IMR-90 (cell line): ENCODE data around the gene ADH6. TPM values are rescaled to one million over a fixed set of nuclear protein-coding genes. Genes with fewer than 3 reads are reported as not detected.

ENCODE experiments used
- ATAC-seq: fragments of 200-7000 bp; cut with Tn5 transposase; 2 replicates; pipeline ENCODE4 v1.9.1; 2020; ENCODE audit warnings: low read depth, mild to moderate bottlenecking, moderate library complexity
- BruUV-seq: library from RNA; stranded (reverse); fragments of 400-500 nt; replicated peaks from 2 replicates; lab custom pipeline; 2021; lab: Mats Ljungman, UMichigan
- CTCF ChIA-PET: fragments of 300-600 bp; formaldehyde crosslinking; extraction: SDS; loops from one replicate; lab custom pipeline; 2021; ENCODE audit warnings: antibody characterized with exemption; lab: Yijun Ruan, JAX
- POLR2A ChIA-PET: fragments of 300-600 bp; sonication (Branson Sonifier 250); formaldehyde crosslinking; loops from one replicate; lab custom pipeline; 2022; ENCODE audit warnings: antibody characterized with exemption; ENCODE audit not compliant: unreplicated experiment; lab: Charles Lee
- DNase-seq: peaks from one replicate; pipeline ENCODE4 v3.0.0; 2013
- H2AFZ ChIP-seq: replicated peaks from 2 replicates; pipeline ENCODE3; 2013; ENCODE audit warnings: low read length, mild to moderate bottlenecking; ENCODE audit not compliant: poor library complexity
- H2AK5ac ChIP-seq: 2 replicates; pipeline ENCODE4 v1.6.1; 2013; ENCODE audit warnings: low read depth, low read length, inconsistent platforms
- H2AK9ac ChIP-seq: replicated peaks from 2 replicates; pipeline ENCODE3; 2013; ENCODE audit warnings: mild to moderate bottlenecking, low read depth, low read length, moderate library complexity; ENCODE audit not compliant: poor library complexity
- H2BK120ac ChIP-seq: 2 replicates; pipeline ENCODE4 v1.6.1; 2013; ENCODE audit warnings: low read depth, low read length, inconsistent platforms
- H2BK15ac ChIP-seq: 3 replicates; pipeline ENCODE4 v1.6.1; 2013; ENCODE audit warnings: low read depth, low read length, inconsistent platforms
- H2BK20ac ChIP-seq: 2 replicates; pipeline ENCODE4 v1.6.1; 2013; ENCODE audit warnings: low read depth, mild to moderate bottlenecking, inconsistent platforms, low read length, moderate library complexity
- H2BK5ac ChIP-seq: 2 replicates; pipeline ENCODE4 v1.6.1; 2013; ENCODE audit warnings: mild to moderate bottlenecking, low read depth, low read length, inconsistent platforms; ENCODE audit not compliant: poor library complexity, severe bottlenecking
- H3K14ac ChIP-seq: replicated peaks from 2 replicates; pipeline ENCODE4 v1.6.1; 2013; ENCODE audit warnings: low read depth, low read length, inconsistent platforms
- H3K18ac ChIP-seq: 2 replicates; pipeline ENCODE4 v1.6.1; 2013; ENCODE audit warnings: low read depth, low read length, control low read depth
- H3K23ac ChIP-seq: 2 replicates; pipeline ENCODE4 v1.6.1; 2013; ENCODE audit warnings: low read depth, low read length, inconsistent platforms
- H3K27ac ChIP-seq: 2 replicates; pipeline ENCODE4 v1.5.1; 2013; ENCODE audit warnings: mild to moderate bottlenecking, control low read depth, low read length; ENCODE audit not compliant: insufficient read depth
- H3K27me3 ChIP-seq: 2 replicates; pipeline ENCODE4 v1.6.1; 2013; ENCODE audit warnings: low read length; ENCODE audit not compliant: control insufficient read depth, insufficient read depth
- H3K36me3 ChIP-seq: 2 replicates; pipeline ENCODE4 v1.6.1; 2013; ENCODE audit warnings: low read length, mixed read lengths; ENCODE audit not compliant: control insufficient read depth, insufficient read depth
- H3K4ac ChIP-seq: 2 replicates; pipeline ENCODE4 v1.6.1; 2013; ENCODE audit warnings: low read depth, low read length, inconsistent platforms
- H3K4me1 ChIP-seq: 2 replicates; pipeline ENCODE4 v1.6.1; 2013; ENCODE audit warnings: low read length, mixed read lengths; ENCODE audit not compliant: control insufficient read depth, insufficient read depth
- H3K4me2 ChIP-seq: 2 replicates; pipeline ENCODE4 v1.6.1; 2013; ENCODE audit warnings: low read depth, mild to moderate bottlenecking, control low read depth, low read length, moderate library complexity
- H3K4me3 ChIP-seq: 2 replicates; pipeline ENCODE4 v1.5.1; 2013; ENCODE audit warnings: low read depth, mild to moderate bottlenecking, control low read depth, low read length, moderate library complexity; ENCODE audit not compliant: insufficient read depth
- H3K56ac ChIP-seq: 2 replicates; pipeline ENCODE4 v1.6.1; 2013; ENCODE audit warnings: low read length, inconsistent platforms; ENCODE audit not compliant: insufficient read depth; ENCODE audit errors: extremely low read depth
- H3K79me1 ChIP-seq, 2 experiments: 2 replicates each; pipeline ENCODE4 v1.6.1; 2013; ENCODE audit warnings: low read length in 2 of 2, inconsistent platforms in 1 of 2, low read depth in 1 of 2
- H3K9ac ChIP-seq: 2 replicates; pipeline ENCODE4 v1.6.1; 2013; ENCODE audit warnings: low read depth, low read length, control low read depth
- H3K9me1 ChIP-seq: 2 replicates; pipeline ENCODE4 v1.6.1; 2013; ENCODE audit warnings: low read length, inconsistent platforms; ENCODE audit not compliant: insufficient read depth
- H3K9me3 ChIP-seq: 2 replicates; pipeline ENCODE4 v1.6.1; 2013; ENCODE audit warnings: low read length; ENCODE audit not compliant: control insufficient read depth, insufficient read depth
- H4K20me1 ChIP-seq: 2 replicates; pipeline ENCODE4 v1.6.1; 2013; ENCODE audit warnings: low read length, inconsistent platforms; ENCODE audit not compliant: insufficient read depth
- H4K5ac ChIP-seq: 2 replicates; pipeline ENCODE4 v1.6.1; 2013; ENCODE audit warnings: mild to moderate bottlenecking, low read depth, low read length, control low read depth
- H4K8ac ChIP-seq, 2 experiments: 2 replicates each; pipeline ENCODE4 v1.6.1; 2013; ENCODE audit warnings: low read depth in 2 of 2, low read length in 2 of 2, control low read depth in 1 of 2, inconsistent platforms in 1 of 2
- H4K91ac ChIP-seq: 2 replicates; pipeline ENCODE4 v1.6.1; 2013; ENCODE audit warnings: low read depth, low read length, inconsistent platforms; ENCODE audit not compliant: insufficient read depth
- CEBPB ChIP-seq: IDR thresholded peaks from 2 replicates; pipeline ENCODE4 v1.6.1; 2012; ENCODE audit warnings: low read depth, low read length, improper control_type of control experiment
- FOS ChIP-seq: fragments of 150-350 bp; IDR thresholded peaks from 2 replicates; pipeline ENCODE4 v1.6.1; 2016; ENCODE audit warnings: low read depth, low read length
- MAZ ChIP-seq: IDR thresholded peaks from 2 replicates; pipeline ENCODE4 v1.6.1; 2012; ENCODE audit warnings: low read depth, mild to moderate bottlenecking, low read length, improper control_type of control experiment, moderate library complexity, borderline replicate concordance
- MXI1 ChIP-seq: IDR thresholded peaks from 2 replicates; pipeline ENCODE4 v1.6.1; 2012; ENCODE audit warnings: low read depth, mild to moderate bottlenecking, low read length, moderate library complexity, borderline replicate concordance
- NFE2L2 ChIP-seq: fragments of 150-350 bp; IDR thresholded peaks from 2 replicates; pipeline ENCODE4 v1.6.1; 2016; ENCODE audit warnings: low read depth, mild to moderate bottlenecking, low read length
- POLR2A ChIP-seq: IDR thresholded peaks from 2 replicates; pipeline ENCODE4 v1.6.1; 2012; ENCODE audit warnings: mild to moderate bottlenecking, low read depth, low read length
- RAD21 ChIP-seq: IDR thresholded peaks from 2 replicates; pipeline ENCODE4 v1.6.1; 2012; ENCODE audit warnings: low read length, improper control_type of control experiment
- RCOR1 ChIP-seq: IDR thresholded peaks from 2 replicates; pipeline ENCODE4 v1.6.1; 2012; ENCODE audit warnings: mild to moderate bottlenecking, low read length, improper control_type of control experiment; ENCODE audit not compliant: insufficient replicate concordance
- RFX5 ChIP-seq: IDR thresholded peaks from 2 replicates; pipeline ENCODE4 v1.8.0; 2012; ENCODE audit warnings: low read depth, mild to moderate bottlenecking, low read length, moderate library complexity
- WGBS, 2 experiments: methylation state at CpG; one replicate each; pipeline versions ENCODE4 v1.1.5 to v1.1.7; 2013; ENCODE audit warnings: missing lambda C conversion rate in 2 of 2; ENCODE audit not compliant: insufficient read length in 1 of 2; ENCODE audit errors: extremely low coverage in 2 of 2; 5-methylcytosine and 5-hydroxymethylcytosine counted together
- dilution Hi-C: fragments of 300-500 bp; cut with HindIII; formaldehyde crosslinking; loops from one replicate; pipeline ENCODE4 v1.14.3; 2018; ENCODE audit warnings: low sequenced_read_pairs; ENCODE audit not compliant: unreplicated experiment
- in situ Hi-C: fragments of 300-500 bp; cut with MboI; formaldehyde crosslinking; loops from 3 replicates; pipeline ENCODE4 v1.14.3; 2019; ENCODE audit warnings: low sequenced_read_pairs, inconsistent platforms, mixed read lengths
- intact Hi-C: fragments of 100-400 bp; cut with micrococcal nuclease; formaldehyde crosslinking; loops from 2 replicates; pipeline ENCODE4 v1.10.0; 2022
- polyA plus RNA-seq, 3 experiments: library from polyadenylated mRNA; depleted of rRNA; stranded (reverse); fragments of >200 nt; gene quantifications; 2 replicates each; pipeline ENCODE4 v1.2.3, GENCODE V29; 2012; ENCODE audit warnings: low replicate concordance in 1 of 3
- total RNA-seq: library from RNA; depleted of rRNA; stranded (reverse); fragments of >200 nt; gene quantifications from 2 replicates; pipeline ENCODE4 v1.2.3, GENCODE V29; 2012
- TF ChIP-seq, protein P1 (sequence below): fragments of 150-350 bp; IDR thresholded peaks from 2 replicates; pipeline ENCODE4 v1.6.1; 2017; ENCODE audit warnings: mild to moderate bottlenecking, antibody characterized with exemption, low read length, low read depth
- TF ChIP-seq, protein P2 (sequence below): conservative IDR thresholded peaks from 2 replicates; pipeline ENCODE4 v1.5.1; 2012; ENCODE audit warnings: mild to moderate bottlenecking, low read depth, low read length, improper control_type of control experiment
- TF ChIP-seq, protein P3 (sequence below): fragments of 150-350 bp; IDR thresholded peaks from 2 replicates; pipeline ENCODE4 v1.6.1; 2016; ENCODE audit warnings: low read depth, mild to moderate bottlenecking, low read length, moderate library complexity, borderline replicate concordance

The ADH6 gene
- total and polyA plus RNA-seq, 2 of the 4 experiments (the other 2 are of a cell fraction): not detected

DNA sequence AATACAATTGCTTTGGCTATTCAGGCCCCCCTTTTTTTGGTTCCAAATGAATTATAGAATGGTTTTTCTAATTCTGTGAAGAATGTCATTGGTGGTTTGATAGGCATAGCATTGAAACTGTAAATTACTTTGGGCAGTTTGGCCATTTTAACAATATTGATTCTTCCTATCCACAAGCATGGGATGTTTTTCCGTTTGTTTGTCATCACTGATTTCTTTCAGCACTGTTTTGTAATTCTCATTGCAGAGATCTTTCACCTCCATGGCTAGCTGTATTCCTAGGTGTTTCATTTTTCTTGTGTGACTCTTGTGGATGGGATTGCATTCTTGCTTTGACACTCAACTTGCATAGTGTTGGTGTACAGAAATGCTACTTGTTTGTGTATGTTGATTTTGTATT is 33.0 kb downstream of the ADH6 start:
- no peak overlapping the region for H2AK5ac ChIP-seq
- CTCF ChIA-PET: no interaction called here
- TF ChIP-seq, protein P1, sequence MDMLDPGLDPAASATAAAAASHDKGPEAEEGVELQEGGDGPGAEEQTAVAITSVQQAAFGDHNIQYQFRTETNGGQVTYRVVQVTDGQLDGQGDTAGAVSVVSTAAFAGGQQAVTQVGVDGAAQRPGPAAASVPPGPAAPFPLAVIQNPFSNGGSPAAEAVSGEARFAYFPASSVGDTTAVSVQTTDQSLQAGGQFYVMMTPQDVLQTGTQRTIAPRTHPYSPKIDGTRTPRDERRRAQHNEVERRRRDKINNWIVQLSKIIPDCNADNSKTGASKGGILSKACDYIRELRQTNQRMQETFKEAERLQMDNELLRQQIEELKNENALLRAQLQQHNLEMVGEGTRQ: no peak
- TF ChIP-seq RFX5 (no peak), RCOR1 (no peak), NFE2L2 (no peak), MXI1 (no peak), CEBPB (no peak), RAD21 (no peak), POLR2A (no peak), FOS (no peak), MAZ (no peak)
- TF ChIP-seq, protein P2, sequence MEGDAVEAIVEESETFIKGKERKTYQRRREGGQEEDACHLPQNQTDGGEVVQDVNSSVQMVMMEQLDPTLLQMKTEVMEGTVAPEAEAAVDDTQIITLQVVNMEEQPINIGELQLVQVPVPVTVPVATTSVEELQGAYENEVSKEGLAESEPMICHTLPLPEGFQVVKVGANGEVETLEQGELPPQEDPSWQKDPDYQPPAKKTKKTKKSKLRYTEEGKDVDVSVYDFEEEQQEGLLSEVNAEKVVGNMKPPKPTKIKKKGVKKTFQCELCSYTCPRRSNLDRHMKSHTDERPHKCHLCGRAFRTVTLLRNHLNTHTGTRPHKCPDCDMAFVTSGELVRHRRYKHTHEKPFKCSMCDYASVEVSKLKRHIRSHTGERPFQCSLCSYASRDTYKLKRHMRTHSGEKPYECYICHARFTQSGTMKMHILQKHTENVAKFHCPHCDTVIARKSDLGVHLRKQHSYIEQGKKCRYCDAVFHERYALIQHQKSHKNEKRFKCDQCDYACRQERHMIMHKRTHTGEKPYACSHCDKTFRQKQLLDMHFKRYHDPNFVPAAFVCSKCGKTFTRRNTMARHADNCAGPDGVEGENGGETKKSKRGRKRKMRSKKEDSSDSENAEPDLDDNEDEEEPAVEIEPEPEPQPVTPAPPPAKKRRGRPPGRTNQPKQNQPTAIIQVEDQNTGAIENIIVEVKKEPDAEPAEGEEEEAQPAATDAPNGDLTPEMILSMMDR: no peak
- TF ChIP-seq, protein P3, sequence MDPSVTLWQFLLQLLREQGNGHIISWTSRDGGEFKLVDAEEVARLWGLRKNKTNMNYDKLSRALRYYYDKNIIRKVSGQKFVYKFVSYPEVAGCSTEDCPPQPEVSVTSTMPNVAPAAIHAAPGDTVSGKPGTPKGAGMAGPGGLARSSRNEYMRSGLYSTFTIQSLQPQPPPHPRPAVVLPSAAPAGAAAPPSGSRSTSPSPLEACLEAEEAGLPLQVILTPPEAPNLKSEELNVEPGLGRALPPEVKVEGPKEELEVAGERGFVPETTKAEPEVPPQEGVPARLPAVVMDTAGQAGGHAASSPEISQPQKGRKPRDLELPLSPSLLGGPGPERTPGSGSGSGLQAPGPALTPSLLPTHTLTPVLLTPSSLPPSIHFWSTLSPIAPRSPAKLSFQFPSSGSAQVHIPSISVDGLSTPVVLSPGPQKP: no peak
- intact Hi-C loops: no loop called here
- H3K4me2 ChIP-seq: no peak overlapping the region
- H3K9me3 ChIP-seq: no peaks in the 10 kb centered on the region; the same call in 1 of the 2 replicates
- BruUV-seq: no TSS peak
- in situ Hi-C loops: no loop called here
- no peaks in the 10 kb centered on the region for H3K36me3 ChIP-seq
- H3K9me1 ChIP-seq: no peaks in the 10 kb centered on the region
- dilution Hi-C loops: no loop called here
- POLR2A ChIA-PET: no interaction called here
- no peaks in the 10 kb centered on the region for H3K27me3 ChIP-seq
- no peak overlapping the region for H3K23ac ChIP-seq
- no peaks in the 10 kb centered on the region for H4K20me1 ChIP-seq
- H3K27ac ChIP-seq: no peak overlapping the region
- no peak overlapping the region for H3K18ac ChIP-seq
- no peak for ATAC-seq
- no peak overlapping the region for H4K5ac ChIP-seq
- no peak overlapping the region for H2AFZ ChIP-seq
- H2BK20ac ChIP-seq: no peak overlapping the region
- no peaks in the 10 kb centered on the region for H3K4me1 ChIP-seq
- H2BK5ac ChIP-seq: no peak overlapping the region
- no peak overlapping the region for H3K56ac ChIP-seq
- H4K91ac ChIP-seq: no peak overlapping the region
- H2BK120ac ChIP-seq: no peak overlapping the region
- no peak for DNase-seq
- no peak overlapping the region for H3K4ac ChIP-seq
- no peak overlapping the region for H2BK15ac ChIP-seq
- H3K4me3 ChIP-seq: no peak overlapping the region
- no peaks in the 10 kb centered on the region for H3K79me1 ChIP-seq
- no peak overlapping the region for H2AK9ac ChIP-seq
- no CpG with 5 or more reads among the region's 1 CpG for whole genome bisulfite sequencing, 2 experiments
- no peak overlapping the region for H4K8ac ChIP-seq
- no peak overlapping the region for H3K14ac ChIP-seq
- no peak overlapping the region for H3K9ac ChIP-seq
